Measurements from ENCODE around the gene ENTREP3.
"Not testable (repeated sequence)": the region's sequence is repeated elsewhere in the genome, so short reads cannot be mapped to it uniquely, and the experiment has no call there.

DNA sequence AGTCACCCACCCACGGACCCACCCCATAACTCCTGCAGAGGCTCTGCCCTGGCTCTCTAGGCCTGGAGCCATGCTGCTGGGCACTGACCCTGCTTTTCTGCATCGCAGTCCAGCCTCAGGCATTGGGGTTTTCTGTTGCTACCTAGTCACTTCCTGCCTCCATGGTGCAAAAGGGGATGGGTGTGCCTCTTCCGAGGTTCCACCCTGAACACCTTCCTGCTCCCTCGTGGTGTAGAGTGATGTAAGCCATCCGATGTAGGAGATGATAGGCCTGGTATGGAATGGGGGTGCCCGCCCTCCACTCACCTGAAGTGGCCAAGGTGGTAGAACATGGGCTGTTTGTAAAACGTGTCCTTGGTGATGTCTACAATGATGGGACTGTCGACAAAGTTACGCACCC is 19.9 kb downstream of the ENTREP3 start:
- TF ChIP-seq, protein P1, sequence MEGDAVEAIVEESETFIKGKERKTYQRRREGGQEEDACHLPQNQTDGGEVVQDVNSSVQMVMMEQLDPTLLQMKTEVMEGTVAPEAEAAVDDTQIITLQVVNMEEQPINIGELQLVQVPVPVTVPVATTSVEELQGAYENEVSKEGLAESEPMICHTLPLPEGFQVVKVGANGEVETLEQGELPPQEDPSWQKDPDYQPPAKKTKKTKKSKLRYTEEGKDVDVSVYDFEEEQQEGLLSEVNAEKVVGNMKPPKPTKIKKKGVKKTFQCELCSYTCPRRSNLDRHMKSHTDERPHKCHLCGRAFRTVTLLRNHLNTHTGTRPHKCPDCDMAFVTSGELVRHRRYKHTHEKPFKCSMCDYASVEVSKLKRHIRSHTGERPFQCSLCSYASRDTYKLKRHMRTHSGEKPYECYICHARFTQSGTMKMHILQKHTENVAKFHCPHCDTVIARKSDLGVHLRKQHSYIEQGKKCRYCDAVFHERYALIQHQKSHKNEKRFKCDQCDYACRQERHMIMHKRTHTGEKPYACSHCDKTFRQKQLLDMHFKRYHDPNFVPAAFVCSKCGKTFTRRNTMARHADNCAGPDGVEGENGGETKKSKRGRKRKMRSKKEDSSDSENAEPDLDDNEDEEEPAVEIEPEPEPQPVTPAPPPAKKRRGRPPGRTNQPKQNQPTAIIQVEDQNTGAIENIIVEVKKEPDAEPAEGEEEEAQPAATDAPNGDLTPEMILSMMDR (IDR thresholded peaks at IDR 0.05; ENCODE audit: low read depth, low read length, poor library complexity, severe bottlenecking) = not testable (repeated sequence)
- not testable (repeated sequence) for TF ChIP-seq EZH2phosphoT487 (IDR thresholded peaks at IDR 0.05; ENCODE audit: borderline replicate concordance, low read length)

Data from DOHH2 (cell line).